Epithelial cell of prostate (primary cell): ENCODE measurements around the gene SERPINA5.

ENCODE experiments used
- DNase-seq: peaks from one replicate; pipeline ENCODE4 v3.0.0-alpha.2; 2011; ENCODE audit warnings: low read depth, low spot score
- H3K27ac ChIP-seq: fragments of 450-650 bp; 2 replicates; pipeline ENCODE4 v1.5.1; 2017; ENCODE audit warnings: mild to moderate bottlenecking

The SERPINA5 gene

GRCh38 chr14:94640721-94641631, 59.8 kb downstream of the SERPINA5 start:
- no peak overlapping the region for H3K27ac ChIP-seq
- no peak for DNase-seq

- DNase-seq, result no peak
Observed at GRCh38 chr14:94641632-94641955, 60.4 kb downstream of the SERPINA5 start.

More at GRCh38 chr14:94641632-94641955, 60.4 kb downstream of the SERPINA5 start:
- H3K27ac ChIP-seq, result no peak overlapping the region
